Kidney glomerular epithelial cell (primary cell): ENCODE measurements around the gene ABI3BP.
"Not testable (repeated sequence)": the region's sequence is repeated elsewhere in the genome, so short reads cannot be mapped to it uniquely, and the experiment has no call there.

Experiments used
- DNase-seq: peaks from one replicate; lab custom pipeline; 2025; lab: John Stamatoyannopoulos, UW

Gene ABI3BP

GRCh38 chr3:100946096-100946495 is 47.1 kb downstream of the ABI3BP start:
- DNase-seq, result not testable (repeated sequence)

- no peak for DNase-seq
These were observed 51.8 kb downstream of the ABI3BP start for GRCh38 chr3:100941451-100941850.

GRCh38 chr3:100941041-100941440 is 52.2 kb downstream of the ABI3BP start:
- no peak for DNase-seq

- DNase-seq, result no peak
These were observed 56.3 kb downstream of the ABI3BP start for GRCh38 chr3:100936931-100937330.

GRCh38 chr3:100932491-100932890 is 60.7 kb downstream of the ABI3BP start:
- DNase-seq, result no peak

GRCh38 chr3:100928638-100929428 is 64.4 kb downstream of the ABI3BP start:
- no peak for DNase-seq

- no peak for DNase-seq
These were observed 65.4 kb downstream of the ABI3BP start for GRCh38 chr3:100927775-100928174.

- peak; percentile 70 for DNase-seq
These were observed 77.3 kb downstream of the ABI3BP start for GRCh38 chr3:100915706-100916495.

GRCh38 chr3:100913870-100914648 is 79.2 kb downstream of the ABI3BP start:
- DNase-seq, result peak; percentile 95

GRCh38 chr3:100912976-100913545 is 80.2 kb downstream of the ABI3BP start:
- DNase-seq, result no peak

- DNase-seq, result no peak
These were observed 80.7 kb downstream of the ABI3BP start for GRCh38 chr3:100912571-100912970.

GRCh38 chr3:100911956-100912355 is 81.3 kb downstream of the ABI3BP start:
- DNase-seq, result no peak

- no peak for DNase-seq
These were observed 82.2 kb downstream of the ABI3BP start for GRCh38 chr3:100910986-100911385.

GRCh38 chr3:100902572-100902971 is 90.6 kb downstream of the ABI3BP start:
- DNase-seq, result no peak

- DNase-seq, result no peak
These were observed 92.4 kb downstream of the ABI3BP start for GRCh38 chr3:100900671-100901335.

- no peak for DNase-seq
These were observed 93.7 kb downstream of the ABI3BP start for GRCh38 chr3:100899440-100900091.

GRCh38 chr3:100898681-100899080 is 94.5 kb downstream of the ABI3BP start:
- DNase-seq, result no peak

GRCh38 chr3:100896994-100897393 is 96.2 kb downstream of the ABI3BP start:
- DNase-seq, result no peak

- DNase-seq, result no peak
These were observed 99.6 kb downstream of the ABI3BP start for GRCh38 chr3:100893590-100893989.

- DNase-seq, result no peak
These were observed 100.1 kb downstream of the ABI3BP start for GRCh38 chr3:100893108-100893507.

GRCh38 chr3:100891827-100892226 is 101.4 kb downstream of the ABI3BP start:
- no peak for DNase-seq
